IPS DF 6.9 (cell line): ENCODE data around the gene NID2.

Experiments
- DNase-seq: peaks from one replicate; pipeline ENCODE4 v3.0.0-alpha.2; 2013; ENCODE audit warnings: low read depth, low spot score
- H3K27ac ChIP-seq: one replicate; pipeline ENCODE4 v1.5.1; 2013; ENCODE audit warnings: low read length, control low read depth
- H3K27me3 ChIP-seq: 2 replicates; pipeline ENCODE4 v1.6.1; 2013; ENCODE audit warnings: mild to moderate bottlenecking, low read length; ENCODE audit not compliant: control insufficient read depth, insufficient read depth
- H3K36me3 ChIP-seq: 2 replicates; pipeline ENCODE4 v1.6.1; 2013; ENCODE audit warnings: low read length; ENCODE audit not compliant: control insufficient read depth, insufficient read depth
- H3K4me1 ChIP-seq: 2 replicates; pipeline ENCODE4 v1.6.1; 2013; ENCODE audit warnings: low read length; ENCODE audit not compliant: control insufficient read depth, insufficient read depth
- H3K4me3 ChIP-seq: 2 replicates; pipeline ENCODE4 v1.5.1; 2013; ENCODE audit warnings: mild to moderate bottlenecking, low read length
- H3K9me3 ChIP-seq: 2 replicates; pipeline ENCODE4 v1.6.1; 2013; ENCODE audit warnings: low read length, inconsistent platforms; ENCODE audit not compliant: control insufficient read depth, insufficient read depth
- WGBS: extraction: QIAGEN DNeasy Blood & Tissue Kit; methylation state at CpG from one replicate; pipeline ENCODE4 v1.1.7; 2013; ENCODE audit warnings: mixed read lengths, missing lambda C conversion rate; ENCODE audit not compliant: insufficient read length, insufficient coverage; 5-methylcytosine and 5-hydroxymethylcytosine counted together

Gene NID2

GRCh38 chr14:52095336-52095735 is 26.5 kb upstream of the NID2 start:
- H3K27me3 ChIP-seq, result no peaks in the 10 kb centered on the region
- H3K27ac ChIP-seq, result no peak overlapping the region
- WGBS, result no CpG with 5 or more reads among the region's 3 CpGs
- no peak overlapping the region for H3K4me3 ChIP-seq
- no peaks in the 10 kb centered on the region for H3K9me3 ChIP-seq
- no peaks in the 10 kb centered on the region for H3K36me3 ChIP-seq
- no peaks in the 10 kb centered on the region for H3K4me1 ChIP-seq
- DNase-seq, result no peak

DNA sequence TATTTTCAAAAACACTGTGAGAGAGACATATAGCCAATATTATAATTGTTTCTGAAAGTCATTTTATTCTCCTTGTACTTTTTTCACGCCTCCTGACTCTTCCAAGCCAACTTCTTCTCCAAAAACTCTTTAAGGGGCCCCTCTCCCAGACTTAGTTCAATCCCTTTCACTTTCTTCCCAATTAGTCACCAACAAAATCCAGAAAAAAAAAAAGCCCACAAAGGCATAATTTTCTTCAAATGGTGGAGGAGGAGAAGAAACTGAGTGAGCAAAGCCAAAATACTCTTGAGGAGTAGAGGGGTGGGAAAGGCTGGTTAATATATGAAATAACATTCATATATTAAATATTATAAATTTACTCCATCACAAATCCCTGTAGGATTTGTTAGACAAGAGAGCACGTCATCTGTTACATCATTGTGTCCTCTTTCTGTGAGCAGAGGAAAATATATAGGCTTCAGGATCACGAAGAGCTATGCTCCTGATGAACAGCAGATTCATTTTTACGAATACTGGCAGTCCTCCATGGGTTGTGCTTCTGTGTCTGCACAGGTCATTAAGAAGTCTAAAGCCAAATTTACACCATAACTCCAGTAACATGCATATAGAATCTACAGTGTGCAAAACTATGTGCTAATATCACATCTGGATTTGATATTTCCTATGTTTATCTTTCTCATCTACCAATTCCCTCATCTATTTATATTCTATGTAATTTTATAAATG is 25.9 kb upstream of the NID2 start:
- Histone ChIP-seq H3K9me3 (no peaks in the 10 kb centered on the region), H3K4me3 (no peak overlapping the region), H3K27ac (no peak overlapping the region), H3K4me1 (no peaks in the 10 kb centered on the region), H3K36me3 (no peaks in the 10 kb centered on the region), H3K27me3 (no peaks in the 10 kb centered on the region)
- no peak for DNase-seq
- whole genome bisulfite sequencing, result no CpG with 5 or more reads among the region's 4 CpGs

DNA sequence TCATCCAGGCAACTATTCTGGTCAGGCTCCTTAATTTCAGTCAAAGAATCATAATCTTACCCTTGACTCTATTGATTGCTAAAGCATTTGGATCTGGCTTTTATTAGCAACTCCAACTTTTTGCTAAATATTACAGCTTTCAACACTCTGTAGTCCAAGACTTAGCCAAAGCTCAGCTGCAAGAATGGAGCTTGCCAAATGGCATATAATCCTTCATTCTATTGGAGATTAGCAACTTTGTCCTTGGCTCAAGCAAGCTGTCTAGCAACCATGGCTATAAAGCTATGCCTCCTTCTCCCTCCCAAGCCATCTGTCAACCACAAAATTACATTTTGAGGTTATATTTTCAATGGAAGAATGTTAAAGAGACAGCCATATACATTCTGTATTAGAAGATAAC is 23.1 kb upstream of the NID2 start:
- Histone ChIP-seq H3K4me1 (no peaks in the 10 kb centered on the region), H3K27me3 (no peaks in the 10 kb centered on the region), H3K9me3 (no peaks in the 10 kb centered on the region), H3K4me3 (no peak overlapping the region), H3K36me3 (no peaks in the 10 kb centered on the region), H3K27ac (no peak overlapping the region)
- no peak for DNase-seq

DNA sequence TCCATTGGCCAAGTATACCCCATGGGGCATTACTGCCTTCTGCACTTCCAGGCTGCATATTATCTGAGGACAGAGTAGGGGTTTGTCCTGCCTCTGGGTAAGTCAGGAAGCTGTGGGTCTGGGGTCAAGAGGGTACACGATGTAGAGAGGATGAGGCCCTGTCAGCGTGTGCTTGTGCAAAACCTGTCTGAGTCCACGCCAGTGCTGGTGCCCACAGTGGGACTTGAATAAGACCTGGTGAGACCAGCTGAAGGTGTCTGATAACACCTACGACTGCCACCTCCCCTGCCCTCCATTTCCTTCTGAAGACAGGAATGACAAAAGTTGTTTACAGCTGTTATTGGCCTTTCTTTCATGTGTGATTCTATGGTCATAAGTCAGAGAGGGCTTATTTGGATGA is 22.1 kb upstream of the NID2 start:
- no CpG with 5 or more reads among the region's 4 CpGs for WGBS

GRCh38 chr14:52089218-52089617 is 20.4 kb upstream of the NID2 start:
- no peaks in the 10 kb centered on the region for H3K9me3 ChIP-seq
- no peak overlapping the region for H3K27ac ChIP-seq
- H3K4me3 ChIP-seq, result no peak overlapping the region
- no CpG with 5 or more reads among the region's 1 CpG for WGBS
- no peak for DNase-seq
- H3K36me3 ChIP-seq, result no peaks in the 10 kb centered on the region
- H3K4me1 ChIP-seq, result no peaks in the 10 kb centered on the region
- no peaks in the 10 kb centered on the region for H3K27me3 ChIP-seq

More for the DNA sequence above, 22.1 kb upstream of the NID2 start:
- no peaks in the 10 kb centered on the region for H3K36me3 ChIP-seq
- H3K4me3 ChIP-seq, result no peak overlapping the region
- H3K4me1 ChIP-seq, result no peaks in the 10 kb centered on the region
- DNase-seq, result no peak
- H3K9me3 ChIP-seq, result no peaks in the 10 kb centered on the region
- no peaks in the 10 kb centered on the region for H3K27me3 ChIP-seq
- no peak overlapping the region for H3K27ac ChIP-seq

- Histone ChIP-seq H3K27ac (no peak overlapping the region), H3K9me3 (no peaks in the 10 kb centered on the region), H3K36me3 (no peaks in the 10 kb centered on the region), H3K4me3 (no peak overlapping the region), H3K4me1 (no peaks in the 10 kb centered on the region), H3K27me3 (no peaks in the 10 kb centered on the region)
- no peak for DNase-seq
- WGBS, result no CpG with 5 or more reads among the region's 4 CpGs
Measured at GRCh38 chr14:52086711-52087110, 17.9 kb upstream of the NID2 start.

DNA sequence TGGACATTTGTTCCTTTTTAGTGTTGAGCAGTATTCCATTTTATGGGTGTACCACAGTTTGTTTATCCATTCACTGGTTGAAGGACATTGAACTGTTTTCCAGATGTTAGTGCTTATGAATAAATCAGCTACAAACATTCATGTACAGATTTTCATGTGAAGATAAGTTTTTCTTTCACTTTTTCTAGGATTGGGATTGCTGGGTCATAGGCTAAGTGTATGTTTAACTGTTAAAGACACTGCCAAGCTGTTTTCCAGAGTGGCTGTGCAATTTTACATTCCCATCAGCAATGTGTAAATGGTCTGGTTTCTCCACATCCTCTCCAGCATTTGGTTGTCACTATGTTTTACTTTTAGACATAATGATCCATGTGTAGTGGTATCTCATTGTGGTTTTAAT is 14.0 kb upstream of the NID2 start:
- Histone ChIP-seq H3K4me3 (no peak overlapping the region), H3K9me3 (no peaks in the 10 kb centered on the region), H3K4me1 (no peaks in the 10 kb centered on the region), H3K36me3 (no peaks in the 10 kb centered on the region), H3K27me3 (no peaks in the 10 kb centered on the region), H3K27ac (no peak overlapping the region)
- no peak for DNase-seq

DNA sequence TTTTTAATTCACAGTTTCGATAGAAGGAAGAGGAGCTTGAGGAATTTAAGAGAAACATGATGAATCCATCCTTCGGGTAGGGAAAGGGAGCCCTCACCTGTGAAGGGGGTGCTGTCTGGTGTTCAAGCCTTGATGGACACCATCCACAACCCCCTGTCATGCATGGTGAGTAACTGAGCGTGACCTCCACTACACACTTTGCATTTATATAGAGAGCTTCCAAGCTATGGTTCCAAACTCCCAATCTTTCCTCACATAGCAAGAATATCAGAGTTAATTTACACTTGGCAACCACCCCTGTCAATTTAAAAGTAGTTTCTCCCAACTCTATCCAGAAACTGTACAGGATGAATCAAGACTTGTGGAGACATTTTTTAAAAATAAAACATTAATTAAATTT is 13.1 kb upstream of the NID2 start:
- Histone ChIP-seq H3K4me3 (no peak overlapping the region), H3K36me3 (no peaks in the 10 kb centered on the region), H3K9me3 (no peaks in the 10 kb centered on the region), H3K27me3 (no peaks in the 10 kb centered on the region), H3K27ac (no peak overlapping the region), H3K4me1 (no peaks in the 10 kb centered on the region)
- no CpG with 5 or more reads among the region's 3 CpGs for WGBS
- DNase-seq, result no peak

GRCh38 chr14:52080808-52081755 is 12.2 kb upstream of the NID2 start:
- no CpG with 5 or more reads among the region's 4 CpGs for WGBS
- no peak for DNase-seq
- H3K4me1 ChIP-seq, result no peaks in the 10 kb centered on the region
- H3K4me3 ChIP-seq, result no peak overlapping the region
- no peaks in the 10 kb centered on the region for H3K9me3 ChIP-seq
- no peak overlapping the region for H3K27ac ChIP-seq
- H3K27me3 ChIP-seq, result no peaks in the 10 kb centered on the region
- H3K36me3 ChIP-seq, result no peaks in the 10 kb centered on the region

GRCh38 chr14:52080158-52080800 is 11.4 kb upstream of the NID2 start:
- Histone ChIP-seq H3K9me3 (no peaks in the 10 kb centered on the region), H3K27me3 (no peaks in the 10 kb centered on the region), H3K4me3 (no peak overlapping the region), H3K36me3 (no peaks in the 10 kb centered on the region), H3K27ac (no peak overlapping the region), H3K4me1 (no peaks in the 10 kb centered on the region)
- DNase-seq, result no peak
- WGBS, result no CpG with 5 or more reads among the region's 2 CpGs
